ENCODE results near the gene MYL11.

GRCh38 chr16:30349675-30350074 is 24.9 kb upstream of the MYL11 start:
- TF ChIP-seq CTCF (IDR thresholded peaks at IDR 0.05 in 2 of 3, conservative IDR thresholded peaks at IDR 0.05 in 1 of 3; ENCODE audit: borderline replicate concordance in 1 of 3, insufficient read depth in 1 of 3, low read depth in 2 of 3, low read length in 2 of 3) (no peak), SP1 (IDR thresholded peaks at IDR 0.05; ENCODE audit: low read depth) (no peak), ZNF274 (IDR thresholded peaks at IDR 0.05; ENCODE audit: low read depth, low read length) (no peak), SIN3A (IDR thresholded peaks at IDR 0.05; ENCODE audit: low read depth) (no peak), RAD21 (IDR thresholded peaks at IDR 0.05; ENCODE audit: low read depth) (no peak), EZH2 (IDR thresholded peaks at IDR 0.05) (no peak), POLR2A (IDR thresholded peaks at IDR 0.05; ENCODE audit: borderline replicate concordance, extremely low read depth, insufficient read depth, insufficient read length) (no peak), MAX (IDR thresholded peaks at IDR 0.05) (no peak)
